GM19035 (cell line): ENCODE measurements around the gene CTU2.

Experiments
- ATAC-seq: cut with Tn5 transposase; IDR thresholded peaks from one replicate; pipeline ENCODE4 v1.9.1; 2021; ENCODE audit not compliant: unreplicated experiment

Gene CTU2

GRCh38 chr16:88713568-88714419 lies 7.5 kb downstream of the CTU2 start:
- ATAC-seq, result no peak

- ATAC-seq, result no peak
These were observed 8.4 kb downstream of the CTU2 start for GRCh38 chr16:88714420-88715302.

- no peak for ATAC-seq
These were observed 9.2 kb downstream of the CTU2 start for GRCh38 chr16:88715312-88716190.

GRCh38 chr16:88716201-88716600 lies 9.9 kb downstream of the CTU2 start:
- no peak for ATAC-seq

GRCh38 chr16:88716601-88717001 lies 10.3 kb downstream of the CTU2 start:
- no peak for ATAC-seq

- no peak for ATAC-seq
These were observed 11.9 kb downstream of the CTU2 start for GRCh38 chr16:88718178-88718577.

GRCh38 chr16:88719267-88719932 lies 13.1 kb downstream of the CTU2 start:
- no peak for ATAC-seq

GRCh38 chr16:88719933-88720296 lies 13.6 kb downstream of the CTU2 start:
- ATAC-seq, result no peak

GRCh38 chr16:88720396-88720970 lies 14.2 kb downstream of the CTU2 start:
- ATAC-seq, result no peak

GRCh38 chr16:88721236-88721635 lies 14.9 kb downstream of the CTU2 start:
- ATAC-seq, result no peak

- ATAC-seq, result no peak
These were observed 15.8 kb downstream of the CTU2 start for GRCh38 chr16:88721815-88722755.

GRCh38 chr16:88722784-88723506 lies 16.6 kb downstream of the CTU2 start:
- ATAC-seq, result no peak

- no peak for ATAC-seq
These were observed 17.2 kb downstream of the CTU2 start for GRCh38 chr16:88723507-88723887.

- ATAC-seq, result no peak
These were observed 17.6 kb downstream of the CTU2 start for GRCh38 chr16:88723911-88724310.

- ATAC-seq, result no peak
These were observed 18.7 kb downstream of the CTU2 start for GRCh38 chr16:88724855-88725555.

GRCh38 chr16:88725609-88726407 lies 19.5 kb downstream of the CTU2 start:
- no peak for ATAC-seq

- ATAC-seq, result no peak
These were observed 20.1 kb downstream of the CTU2 start for GRCh38 chr16:88726408-88726749.
